Left colon (tissue), 2 donors: Measurements from ENCODE around the gene CHCHD6. TPM values are rescaled to one million over a fixed set of nuclear protein-coding genes. Genes with fewer than 3 reads are reported as not detected.
A peak's percentile ranks its signal among the peaks of the same experiment; 100 is the strongest.

Source experiments
- ATAC-seq: fragments of 200-7000 bp; cut with Tn5 transposase; one replicate; pipeline ENCODE4 v1.9.1; 2020; ENCODE audit warnings: mild to moderate bottlenecking, moderate library complexity
- DNase-seq, 2 donors: peaks; one replicate each; pipeline ENCODE4 v3.0.0-alpha.2; 2020
- intact Hi-C, 2 donors: fragments of 100-400 bp; cut with DNase I in 1 of 2; cut with micrococcal nuclease in 1 of 2; formaldehyde crosslinking; loops; one replicate each; pipeline versions ENCODE4 v1.11.2 to v1.14.0; 2022; cut with DNase I, micrococcal nuclease
- total RNA-seq, 2 donors: library from RNA; stranded (reverse); fragmentation: NEBNext Ultra II Directional; extraction: Animal tissue kit (Norgen Biotek cat#: 25700); gene quantifications; one replicate each; pipeline ENCODE4 v1.2.1, GENCODE V29; 2021
- donor health status: DM: no; HTN: no; CAD: no.
- donor health status: DM: yes; HTN: yes; CAD: no.

Gene CHCHD6
- total RNA-seq, 2 donors from 2014 or later: 8.9 to 11.4 TPM

DNA sequence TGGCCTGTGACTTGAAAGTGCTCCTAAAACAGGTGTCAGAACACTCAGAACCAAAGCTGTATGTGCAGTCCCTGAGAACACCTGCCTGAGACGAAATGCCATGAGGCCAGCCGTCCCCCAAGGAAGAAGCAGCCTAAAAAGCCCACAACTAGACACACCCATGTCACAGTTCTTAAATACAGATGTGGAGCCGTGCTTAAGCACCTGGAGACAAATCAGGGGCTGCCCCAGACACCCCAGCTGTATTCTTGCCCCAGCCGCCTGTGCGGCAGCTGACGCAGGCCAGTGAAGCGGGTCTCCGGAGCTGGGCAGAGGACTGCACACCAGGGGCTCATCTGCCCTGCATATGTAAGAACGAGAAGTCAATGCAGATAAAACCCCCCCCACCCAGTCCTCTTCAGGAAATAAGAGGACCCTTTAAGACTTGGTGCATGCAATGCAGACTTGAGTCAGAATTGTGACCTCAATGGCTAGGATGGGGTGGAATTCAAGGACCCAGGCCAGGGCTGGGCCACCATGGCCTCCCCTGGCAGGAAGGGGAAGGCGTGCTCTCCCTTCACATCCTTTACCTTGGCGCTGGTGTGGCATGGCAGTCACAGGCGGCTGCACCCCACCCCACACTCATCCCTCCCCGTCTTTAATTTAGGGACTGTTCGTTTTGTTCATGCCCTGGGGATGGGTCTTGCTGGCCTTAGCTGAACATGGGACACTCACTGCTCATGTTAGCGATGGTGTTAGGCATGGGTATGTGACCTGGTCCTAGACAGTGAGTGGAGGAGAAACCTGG lies 251.2 kb downstream of the CHCHD6 start:
- ATAC-seq (no peak), DNase-seq (peak in 1 of 2 donors; percentile 18)
- intact Hi-C loops: no loop called here

DNA sequence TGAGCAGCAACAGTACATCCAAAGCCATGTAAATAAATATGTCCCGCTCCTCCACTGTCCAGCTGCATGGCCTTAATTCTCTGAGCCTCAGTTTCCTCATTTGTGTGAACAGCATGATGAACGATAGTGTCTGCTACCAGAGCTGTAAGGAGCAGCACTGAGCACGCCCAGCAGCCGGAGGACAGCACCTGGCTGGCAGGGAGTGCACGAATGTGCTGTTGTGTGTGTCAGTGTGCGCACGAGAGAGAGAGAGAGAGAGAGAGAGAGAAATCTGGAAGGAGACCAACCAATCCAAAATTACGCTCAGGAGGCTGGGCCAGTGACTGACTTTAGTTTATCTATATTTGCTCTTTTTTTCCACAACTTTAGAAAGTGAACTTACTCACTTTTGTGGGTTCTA lies 252.3 kb downstream of the CHCHD6 start:
- DNase-seq (no peak), ATAC-seq (no peak)
- intact Hi-C loops: no loop called here

DNA sequence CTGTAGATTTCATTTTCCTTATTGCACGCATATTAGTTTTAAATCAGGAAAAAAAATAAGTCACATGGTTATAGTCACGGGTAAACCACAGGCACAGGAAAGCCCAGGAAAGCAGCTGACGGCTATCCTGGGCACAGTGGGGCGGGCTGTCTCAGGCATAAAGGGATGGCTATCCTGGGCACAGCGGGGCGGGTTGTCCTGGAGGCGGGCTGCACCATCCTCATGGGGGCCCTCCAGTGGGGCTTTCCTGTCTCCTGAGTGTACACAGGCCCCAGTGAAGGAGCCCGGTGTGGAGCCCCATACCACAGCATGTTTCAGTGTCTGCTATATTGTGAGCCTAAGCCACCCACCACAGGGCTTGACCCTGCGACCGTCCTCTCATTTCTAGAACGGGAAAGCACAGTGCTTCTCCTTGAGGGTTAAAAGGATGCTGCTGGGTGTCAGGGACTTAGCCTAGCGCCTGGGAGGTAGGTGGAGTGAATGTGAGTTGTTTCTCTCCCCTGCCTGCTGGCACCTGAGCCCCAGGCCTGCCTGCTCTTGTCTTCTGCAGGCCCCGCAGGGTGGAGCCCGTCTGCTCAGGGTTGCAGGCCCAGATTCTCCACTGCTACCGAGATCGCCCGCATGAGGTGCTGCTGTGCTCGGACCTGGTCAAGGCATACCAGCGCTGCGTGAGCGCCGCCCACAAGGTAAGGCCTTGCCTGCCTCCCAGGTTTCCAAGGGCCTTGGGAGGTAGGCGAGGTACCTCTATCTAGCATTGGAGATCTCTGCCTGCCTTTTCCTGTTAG lies 253.0 kb downstream of the CHCHD6 start:
- ATAC-seq (no peak), DNase-seq (peak in 1 of 2 donors; percentile 22)
- intact Hi-C loops: no loop called here

DNA sequence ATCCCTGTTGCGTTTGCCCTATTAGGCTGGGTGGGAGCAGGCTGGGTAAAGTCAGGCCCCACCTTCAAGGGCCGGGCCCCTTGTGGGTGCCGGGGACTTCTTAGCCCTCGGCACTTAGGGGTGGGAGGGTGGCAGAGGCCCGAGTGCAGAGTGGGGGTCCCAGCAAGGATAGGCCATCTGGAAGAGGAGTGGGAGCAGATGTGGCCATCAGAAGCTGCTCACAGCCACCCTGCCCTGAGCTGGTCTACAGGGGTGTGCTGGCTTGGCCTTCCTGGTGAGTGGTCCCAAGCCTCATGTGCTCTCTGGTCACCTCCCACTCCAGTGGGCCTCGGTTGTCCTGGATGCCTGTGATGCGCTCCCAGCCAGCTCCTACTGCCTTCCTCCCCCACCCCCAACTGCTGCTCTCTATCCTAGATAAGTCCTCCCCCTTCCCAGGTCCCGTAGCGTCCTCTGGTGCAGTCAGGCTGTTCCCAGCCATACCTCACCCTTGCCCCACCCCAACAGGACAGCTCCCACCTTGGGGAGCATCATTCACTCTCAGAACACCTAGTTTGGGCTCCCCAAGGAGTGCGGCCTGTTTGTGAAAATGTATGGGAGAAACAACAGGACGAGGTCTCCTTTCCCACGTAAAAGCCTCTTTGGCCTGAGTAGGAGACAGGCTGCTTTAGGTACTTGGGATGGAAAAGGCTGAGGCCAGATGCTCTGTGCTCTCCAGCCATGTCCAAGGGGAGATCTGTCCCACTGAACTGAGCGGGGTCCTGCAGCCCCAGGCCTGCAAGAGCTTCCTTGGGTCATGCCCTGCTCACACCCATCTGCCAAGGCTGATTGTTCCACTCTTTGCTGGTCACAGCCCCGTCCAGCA lies 254.0 kb downstream of the CHCHD6 start:
- ATAC-seq (no peak), DNase-seq (no peak)
- intact Hi-C loops: no loop called here

DNA sequence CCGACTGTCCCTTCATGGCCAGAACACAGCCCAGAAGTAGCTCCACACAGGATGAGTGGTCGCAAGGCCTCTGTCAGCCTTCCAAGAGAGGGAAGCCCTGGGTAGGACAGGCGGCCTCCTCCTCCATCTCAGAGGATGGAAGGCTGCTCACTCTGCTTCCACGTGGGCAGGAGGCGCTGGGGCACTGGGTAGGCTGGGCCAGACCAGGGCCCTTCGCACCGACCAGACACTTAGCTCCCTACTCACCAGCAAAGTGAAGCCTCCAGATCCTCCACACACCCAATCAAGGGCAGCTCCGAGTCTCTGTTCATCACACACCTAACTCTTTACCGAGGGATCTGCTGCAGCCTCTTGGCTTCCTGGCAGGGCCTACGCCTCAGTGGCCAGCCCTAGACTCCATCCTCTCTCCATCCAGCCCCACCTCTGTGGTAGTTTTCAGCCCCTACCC lies 254.6 kb downstream of the CHCHD6 start:
- intact Hi-C loops: no loop called here
- DNase-seq (no peak), ATAC-seq (no peak)

DNA sequence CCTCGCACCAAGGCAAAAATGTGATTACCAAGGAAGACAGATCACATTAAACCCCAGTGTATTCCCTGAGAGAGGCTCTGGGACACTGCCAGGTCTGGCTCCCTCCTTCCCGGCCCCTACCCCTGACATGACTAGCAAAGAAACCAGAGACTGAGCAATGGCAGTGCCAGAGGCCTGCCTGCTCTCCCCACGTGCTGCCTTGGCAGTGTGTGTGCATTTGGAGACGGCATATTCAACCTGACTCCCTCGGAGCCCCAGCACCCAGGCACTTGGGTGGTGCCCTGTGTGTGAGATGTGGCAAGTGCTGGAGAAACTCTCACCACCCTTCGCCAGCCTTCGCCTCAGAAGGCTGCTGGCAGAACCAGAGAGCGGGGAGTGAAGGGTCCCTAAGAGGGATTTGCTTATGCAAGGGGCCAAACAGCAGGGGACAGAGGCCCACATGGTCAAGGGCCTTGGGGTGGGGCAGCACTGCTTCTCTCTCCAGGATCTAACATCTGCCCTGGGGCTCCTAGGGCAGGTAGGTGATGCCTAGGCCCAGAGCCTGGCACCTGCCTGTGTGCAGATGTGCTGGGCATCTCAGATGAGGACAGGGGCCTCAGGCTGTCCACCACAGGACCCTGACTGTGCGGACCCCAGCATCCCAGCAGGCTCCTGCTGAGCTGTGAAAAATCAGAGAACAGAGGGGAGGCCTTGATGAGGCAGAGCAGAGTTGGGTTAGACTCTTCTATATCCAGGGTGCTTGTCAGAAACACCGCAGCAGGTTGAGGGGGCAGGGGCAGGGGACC lies 255.3 kb downstream of the CHCHD6 start:
- DNase-seq (no peak), ATAC-seq (no peak)
- intact Hi-C loops: no loop called here

DNA sequence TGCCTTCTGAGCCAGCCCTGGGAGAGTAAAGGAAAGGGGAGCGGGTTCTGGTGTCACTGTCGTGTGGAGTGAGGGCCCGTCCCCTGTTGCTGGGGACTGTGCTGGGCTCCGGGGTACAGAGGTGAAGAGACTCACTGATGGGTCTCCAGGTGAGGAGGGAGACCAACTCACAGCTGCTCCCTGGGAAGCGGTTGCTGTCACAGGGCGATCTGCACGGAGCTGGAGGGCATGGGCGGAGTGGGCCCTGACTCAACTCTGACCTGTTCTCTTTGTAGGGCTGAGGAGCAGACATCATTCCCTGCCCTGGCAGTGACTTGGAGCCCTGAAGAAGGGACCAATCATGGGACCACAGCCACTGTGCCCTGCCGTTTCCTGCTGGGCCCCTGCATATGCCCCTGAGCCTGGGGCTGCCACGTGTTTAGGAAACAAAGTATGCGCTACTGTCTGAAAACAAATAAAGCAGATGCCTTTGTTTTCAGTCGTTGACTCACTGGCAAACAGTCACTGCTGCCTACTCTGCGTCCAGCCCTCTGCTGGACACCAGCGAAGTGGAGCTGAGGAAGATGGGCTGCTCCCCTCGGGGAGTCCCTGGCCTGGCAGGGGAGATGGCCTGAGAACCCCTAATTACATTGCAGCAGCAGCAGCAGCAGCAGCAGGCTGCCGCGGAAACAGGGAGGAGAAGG lies 256.0 kb downstream of the CHCHD6 start:
- no peak for DNase-seq
- intact Hi-C loops: no loop called here
- no peak for ATAC-seq

DNA sequence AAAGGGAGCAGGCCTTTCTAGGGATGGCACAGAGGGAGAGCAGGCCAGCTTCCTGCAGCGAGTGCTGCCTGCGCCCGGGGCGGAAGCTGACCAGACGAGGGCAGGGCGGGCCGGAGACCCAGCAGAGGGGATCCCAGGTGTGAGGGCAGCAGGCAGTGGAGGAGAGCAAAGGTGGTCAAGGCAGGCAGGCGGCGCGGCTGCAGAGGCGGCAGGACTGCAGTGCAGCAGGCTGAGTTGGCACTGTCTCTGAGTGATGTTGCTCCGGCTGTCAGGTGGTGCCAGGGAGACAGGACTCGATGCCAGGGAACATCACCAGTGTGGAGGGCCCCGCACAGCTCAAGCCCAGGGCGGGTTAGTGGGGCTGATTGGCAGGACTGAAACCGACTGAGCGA lies 256.6 kb downstream of the CHCHD6 start:
- DNase-seq (no peak), ATAC-seq (no peak)

DNA sequence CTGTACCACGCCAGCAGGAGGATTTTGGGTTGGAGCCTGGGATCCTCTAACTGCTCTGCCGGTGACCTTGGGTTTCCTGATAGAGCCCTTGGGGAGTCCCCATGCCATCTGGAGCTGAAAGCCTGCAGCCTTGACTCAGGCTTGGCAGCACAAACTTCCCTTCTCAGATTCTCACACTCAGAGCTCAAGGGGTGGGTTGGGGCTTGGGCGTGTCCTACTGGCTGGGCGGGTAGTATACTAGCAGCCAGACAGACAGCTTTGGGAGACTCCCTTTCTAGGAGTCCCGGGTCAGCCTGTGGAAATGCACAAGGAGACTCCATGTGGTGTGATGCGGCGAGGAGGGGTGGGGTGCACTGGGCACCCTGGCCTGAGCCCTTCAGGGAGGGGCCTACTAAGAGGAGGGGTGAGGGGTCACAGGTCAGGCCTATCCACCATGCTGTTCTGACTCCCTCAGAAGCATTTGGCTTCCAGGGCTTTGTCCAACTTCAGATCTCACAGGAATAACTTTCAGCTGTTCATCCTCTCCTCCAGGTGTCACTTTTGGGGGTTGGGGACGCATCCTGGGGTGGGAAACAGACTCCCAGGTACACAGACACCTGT lies 257.3 kb downstream of the CHCHD6 start:
- intact Hi-C loops: no loop called here
- DNase-seq (peak; percentile 53 to 59), ATAC-seq (peak; percentile 87)

More for the DNA sequence above, 256.6 kb downstream of the CHCHD6 start:
- intact Hi-C loops: no loop called here

DNA sequence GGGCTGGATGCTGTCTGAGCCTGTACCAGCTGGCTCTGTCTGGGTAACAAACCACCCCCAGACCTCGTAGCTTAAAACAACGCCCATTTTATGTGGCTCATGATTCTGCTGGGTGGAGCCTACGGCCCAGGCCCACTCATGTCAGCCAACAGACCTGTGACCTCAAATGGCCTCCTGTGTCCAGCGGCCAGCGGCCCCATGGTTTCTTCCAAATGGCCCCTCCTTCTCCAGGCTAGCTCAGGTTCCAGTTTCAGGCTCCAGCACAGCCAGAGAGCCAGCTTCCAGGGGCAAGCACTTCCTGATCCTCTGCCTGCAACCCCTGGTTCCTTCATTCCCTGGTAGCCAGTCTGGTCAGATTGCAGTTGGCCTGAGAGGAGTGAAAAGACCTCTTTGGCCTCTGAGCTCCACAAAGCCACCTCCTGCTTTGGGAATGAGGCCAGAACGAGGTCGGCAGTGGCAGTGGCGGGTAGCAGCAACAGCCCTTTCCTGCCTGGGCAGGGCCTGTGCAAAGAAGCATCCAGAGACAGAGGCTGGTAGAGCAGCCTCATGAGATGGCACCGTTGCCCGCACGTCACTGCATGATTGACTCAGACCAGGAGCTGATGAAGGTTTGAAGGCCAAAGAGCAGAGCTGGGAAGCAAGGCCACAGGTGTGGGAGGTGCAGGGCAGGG lies 257.9 kb downstream of the CHCHD6 start:
- DNase-seq (no peak), ATAC-seq (no peak)
- intact Hi-C loops: no loop called here

DNA sequence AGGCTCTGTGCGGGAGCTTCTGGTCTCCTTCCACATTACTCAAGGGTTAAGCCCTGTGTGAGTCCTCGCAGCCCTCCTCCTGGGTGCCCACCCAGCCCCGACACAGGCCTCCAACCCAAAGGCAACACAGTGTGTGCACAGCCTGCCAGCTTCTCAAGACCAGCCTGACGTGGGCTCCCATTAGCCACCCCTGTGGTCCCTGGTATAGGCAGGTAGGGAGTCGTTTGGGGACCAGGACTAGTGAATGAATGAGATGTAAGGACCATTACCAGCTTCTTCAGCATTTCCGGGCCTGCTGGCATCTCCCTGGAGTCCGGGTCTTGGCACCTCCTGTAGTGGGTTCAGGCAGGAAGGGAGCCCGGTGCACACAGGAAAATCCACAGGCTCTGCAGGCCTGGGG lies 258.7 kb downstream of the CHCHD6 start:
- intact Hi-C loops: no loop called here
- ATAC-seq (no peak), DNase-seq (no peak)

DNA sequence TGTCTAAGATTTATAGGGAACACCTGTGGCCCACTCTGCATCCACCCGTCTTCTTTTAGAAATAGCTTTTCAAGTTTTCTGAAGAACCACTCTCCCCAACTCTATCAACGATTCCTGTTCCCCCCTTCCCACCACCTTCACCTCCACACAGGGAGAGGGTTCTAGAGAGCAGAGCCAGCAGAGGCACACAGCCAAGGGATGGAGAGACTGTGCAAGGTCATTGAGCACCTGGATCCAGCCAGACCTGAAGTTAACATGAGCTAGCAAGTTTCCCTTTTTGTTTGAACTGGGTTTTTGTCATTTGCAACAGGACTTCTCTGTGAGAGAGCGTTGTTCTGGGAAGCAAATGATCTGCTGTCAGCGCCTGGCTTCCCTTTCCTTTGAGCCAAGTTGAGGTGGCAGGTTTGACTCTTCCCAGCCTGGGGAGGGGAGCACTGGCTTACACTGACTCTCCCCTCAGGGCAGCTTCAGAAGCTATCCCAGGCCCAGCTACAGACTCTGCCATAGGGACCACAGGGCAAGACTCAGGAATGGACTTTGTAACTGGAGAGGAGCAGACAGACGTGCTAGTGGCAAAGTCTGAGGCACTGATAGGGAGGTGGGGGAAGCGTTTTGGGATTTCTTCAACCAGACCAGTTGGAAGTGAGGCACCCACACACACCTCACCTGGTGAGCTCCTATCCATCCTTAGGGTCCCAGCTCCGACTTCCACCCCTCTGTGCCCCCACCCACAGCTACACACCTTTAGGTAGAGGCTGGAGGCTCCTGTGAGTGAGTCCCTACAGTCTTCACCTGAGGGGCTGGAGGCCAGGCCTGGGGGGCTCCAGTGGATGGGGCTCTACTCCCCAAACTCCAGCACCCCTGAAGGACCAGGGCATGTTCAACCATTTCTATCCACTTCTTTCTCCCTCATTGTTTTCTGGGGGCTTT lies 259.5 kb downstream of the CHCHD6 start:
- ATAC-seq (no peak), DNase-seq (no peak)
- intact Hi-C loops: no loop called here

DNA sequence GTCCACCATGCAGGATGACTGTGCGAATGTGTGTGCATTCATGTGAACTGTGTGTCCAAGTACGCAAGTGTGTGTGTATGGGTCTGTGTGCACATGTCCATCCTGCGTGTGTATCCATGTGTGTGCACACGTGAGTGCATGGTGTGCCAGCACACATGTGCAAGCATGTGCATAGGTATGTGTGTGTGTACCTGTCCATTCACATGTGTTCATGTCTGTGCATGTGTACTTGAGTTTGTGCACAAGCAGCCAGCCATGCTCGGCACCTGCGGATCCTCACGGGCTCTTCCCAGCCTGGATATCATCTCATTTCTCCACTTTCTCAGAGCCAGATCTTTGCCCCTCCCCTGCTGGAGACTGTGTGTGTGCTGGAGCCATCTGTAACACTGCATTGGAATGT lies 260.2 kb downstream of the CHCHD6 start:
- DNase-seq (no peak), ATAC-seq (no peak)
- intact Hi-C loops: no loop called here

DNA sequence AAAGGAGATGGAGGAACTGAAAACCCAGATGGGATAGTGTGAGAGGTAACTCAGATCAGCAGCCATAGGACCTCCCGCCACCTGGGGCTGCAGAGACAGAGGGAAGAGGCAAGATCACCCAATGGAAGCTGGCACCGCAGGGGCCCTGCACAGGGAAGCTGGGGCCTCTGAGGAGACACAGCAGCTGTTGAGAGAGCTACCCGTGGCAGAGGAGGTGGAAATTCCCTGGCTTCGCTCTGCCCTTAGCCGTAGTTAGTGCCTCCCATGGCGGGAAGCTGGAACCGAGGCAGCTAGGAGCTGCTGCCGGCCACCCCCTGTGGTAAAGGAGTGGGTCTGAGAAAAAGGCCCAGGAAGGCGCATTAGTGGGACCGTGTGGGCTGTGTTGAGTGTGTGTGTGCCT lies 260.9 kb downstream of the CHCHD6 start:
- intact Hi-C loops: no loop called here
- DNase-seq: no peak
- ATAC-seq: no peak

DNA sequence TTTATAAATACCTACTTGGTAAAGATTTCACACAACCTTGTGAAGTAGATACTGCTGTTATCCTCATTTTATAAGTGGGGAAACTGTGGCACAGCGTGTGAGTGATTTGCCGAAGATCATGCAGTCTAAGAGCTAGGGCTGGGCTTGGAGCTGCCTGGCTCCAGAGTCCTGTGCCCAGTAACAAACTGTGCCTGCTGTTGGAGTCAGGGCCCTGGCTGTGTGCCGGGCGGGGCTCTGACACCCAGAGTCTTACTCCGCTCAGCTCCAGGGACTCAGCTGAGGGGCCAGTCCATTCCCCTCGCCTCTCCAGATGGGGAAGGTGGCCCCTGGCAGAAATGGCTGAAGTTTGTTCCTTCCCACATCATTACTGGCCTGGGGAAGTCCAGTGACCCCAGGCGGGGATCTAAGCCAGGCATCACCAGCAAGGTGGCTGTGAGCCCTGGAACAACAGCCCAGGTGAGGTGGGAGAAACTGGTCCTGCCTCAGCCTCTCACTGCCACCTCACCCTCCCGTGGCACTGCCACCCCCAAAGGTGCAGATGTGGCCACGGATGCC lies 261.6 kb downstream of the CHCHD6 start:
- no peak for DNase-seq
- intact Hi-C loops: no loop called here
- no peak for ATAC-seq

DNA sequence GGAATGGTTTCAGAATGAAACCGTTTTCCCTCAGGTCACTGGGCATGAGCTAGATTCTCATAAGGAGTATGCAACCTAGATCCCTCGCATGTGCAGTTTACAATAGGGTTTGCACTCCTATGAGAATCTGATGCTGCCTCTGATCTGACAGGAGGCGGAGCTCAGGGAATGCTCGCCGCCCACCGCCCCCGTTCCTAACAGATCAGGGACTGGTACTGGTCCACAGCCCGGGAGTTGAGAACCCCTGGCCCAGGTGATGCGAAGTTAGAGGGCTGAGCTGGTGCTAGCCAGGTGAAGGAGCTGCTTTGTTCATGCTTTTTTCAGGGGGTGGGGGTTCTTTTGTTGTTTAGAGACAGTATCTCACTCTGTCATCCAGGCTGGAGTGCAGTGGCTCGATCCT lies 263.3 kb downstream of the CHCHD6 start:
- ATAC-seq: no peak
- no peak for DNase-seq
- intact Hi-C loops: no loop called here
